ENCODE measurements around the gene PCDH9. TPM values are rescaled to one million over a fixed set of nuclear protein-coding genes. Genes with fewer than 3 reads are reported as not detected.

The PCDH9 gene
- total and polyA plus RNA-seq, 7 experiments from 2014 or later = 0.08 to 1.3 (median 0.21) TPM

DNA sequence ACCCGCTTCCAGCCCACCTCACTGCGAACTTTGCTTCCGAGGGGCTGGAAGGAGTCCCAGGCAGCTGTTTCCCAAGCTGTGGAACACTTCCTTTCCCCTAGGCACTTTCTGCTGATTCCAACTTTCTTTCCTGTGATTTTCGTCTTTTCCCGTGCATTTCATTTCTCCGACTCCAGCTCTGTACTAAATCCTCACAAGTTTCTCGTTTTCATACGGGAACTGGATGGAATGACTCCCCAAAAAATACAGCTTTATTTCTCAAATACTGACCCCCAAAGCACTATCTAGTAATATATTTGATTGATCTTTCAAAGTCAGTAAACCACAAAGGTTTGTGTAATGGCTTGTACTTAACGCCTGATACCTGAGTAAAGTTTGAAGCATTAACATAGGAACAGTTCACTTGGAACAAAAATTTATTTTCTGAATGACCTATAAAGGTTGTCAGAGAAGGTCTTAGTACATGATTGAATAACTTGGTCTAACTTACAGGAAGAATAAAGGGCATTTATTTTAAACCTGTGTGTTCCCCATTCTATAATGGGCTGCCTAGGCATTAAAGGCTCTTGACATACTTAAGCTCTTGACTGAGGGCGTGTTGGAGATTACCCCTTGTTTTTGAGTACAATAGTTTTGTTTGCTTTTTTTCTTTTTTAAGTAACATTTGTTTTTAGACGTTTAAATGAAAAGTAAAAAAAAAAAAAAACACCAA lies 1.3 kb upstream of the PCDH9 start:
- H3K4me3 Mint-ChIP-seq = no peak overlapping the region
- ATAC-seq (no peak), DNase-seq (peak in 2 of 9 donors; percentile 2 to 10)
- H3K27ac ChIP-seq (ENCODE audit: low read depth, low read length) = no peak overlapping the region
- no peaks in the 10 kb centered on the region for H3K9me3 ChIP-seq (ENCODE audit: control insufficient read depth in 2 of 3, low read length in 3 of 3)
- peaks cover 5 to 20% (median 12%) of the 10 kb centered on the region in 7 donors for H3K4me1 Mint-ChIP-seq
- no peaks in the 10 kb centered on the region for H3K27me3 ChIP-seq (ENCODE audit: control insufficient read depth in 2 of 2, insufficient read depth in 2 of 2, low read length in 2 of 2)
- peaks cover 0 to 18% of the 10 kb centered on the region in 2 donors for H3K4me1 ChIP-seq (ENCODE audit: control insufficient read depth in 2 of 2, insufficient read depth in 2 of 2, low read length in 2 of 2)
- intact Hi-C loops (cut with micrococcal nuclease) = no loop called here
- H3K27me3 Mint-ChIP-seq = peaks cover 13 to 25% (median 16%) of the 10 kb centered on the region in 5 donors
- CTCF ChIA-PET = interaction anchor here (0.5 kb wide), 1 partner anchor 9 kb away, joined by 3 read pairs; no protein-coding TSS in a partner anchor
- no peaks in the 10 kb centered on the region for H3K36me3 Mint-ChIP-seq
- peak overlapping the region in 5 of 9 donors; percentile 0 to 76 (median 58) for H3K27ac Mint-ChIP-seq
- H3K9me3 Mint-ChIP-seq = no peaks in the 10 kb centered on the region
- peak overlapping the region; percentile 50 for H3K4me3 ChIP-seq (ENCODE audit: low read length)
- POLR2A ChIA-PET = no interaction called here
- no peaks in the 10 kb centered on the region for H3K36me3 ChIP-seq (ENCODE audit: control insufficient read depth in 2 of 3, insufficient read depth in 3 of 3, low read length in 3 of 3)

DNA sequence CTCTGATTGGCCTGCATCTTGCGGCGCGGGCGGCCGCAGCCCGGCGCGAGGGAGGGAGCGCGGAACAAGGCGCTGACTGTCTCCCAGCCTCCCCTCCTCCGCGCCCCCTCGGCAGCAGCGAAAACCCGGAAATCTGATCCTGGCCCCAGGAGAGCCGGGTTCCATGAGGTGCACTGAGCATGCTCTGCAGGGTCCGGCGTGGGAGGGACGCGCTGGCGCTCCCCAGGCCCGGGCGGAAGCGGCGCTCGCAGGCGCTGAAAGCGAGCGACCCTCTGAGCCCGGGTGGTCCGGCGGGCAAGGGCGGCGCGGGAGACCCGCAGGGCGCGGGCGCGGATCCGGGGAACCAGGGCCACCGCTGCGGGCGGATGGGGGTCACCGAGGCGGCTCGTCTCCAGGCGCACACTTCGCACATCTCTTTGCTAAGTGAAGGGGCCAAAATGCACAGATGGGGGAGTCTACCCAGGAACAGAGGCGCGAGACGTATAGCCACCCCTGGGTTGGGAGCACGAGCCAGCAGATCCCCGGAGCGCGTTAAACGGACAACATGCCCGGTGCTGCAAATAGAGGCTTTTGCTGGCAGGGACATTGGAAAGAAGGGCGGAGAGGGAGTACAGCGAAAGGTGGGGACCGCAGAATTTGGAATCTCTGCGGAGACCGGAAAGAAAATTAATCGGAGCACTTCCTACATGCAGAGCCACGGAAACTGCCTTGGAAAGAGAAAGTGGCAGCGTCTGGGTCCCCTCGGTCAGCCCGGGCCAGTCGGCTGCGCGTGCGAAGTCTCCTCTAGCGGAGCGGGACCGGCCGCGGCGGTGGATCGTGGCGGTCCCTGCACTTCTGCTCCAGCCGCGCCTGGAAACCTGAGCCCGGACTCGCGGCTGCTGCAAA lies 510 bp upstream of the PCDH9 start:
- Histone ChIP-seq H3K4me3 (ENCODE audit: low read length) (peak overlapping the region; percentile 50), H3K27ac (ENCODE audit: low read depth, low read length) (peak overlapping the region; percentile 22), H3K27me3 (ENCODE audit: control insufficient read depth in 2 of 2, insufficient read depth in 2 of 2, low read length in 2 of 2) (no peaks in the 10 kb centered on the region), H3K9me3 (ENCODE audit: control insufficient read depth in 2 of 3, low read length in 3 of 3) (no peaks in the 10 kb centered on the region), H3K36me3 (ENCODE audit: control insufficient read depth in 2 of 3, insufficient read depth in 3 of 3, low read length in 3 of 3) (no peaks in the 10 kb centered on the region), H3K4me1 (ENCODE audit: control insufficient read depth in 2 of 2, insufficient read depth in 2 of 2, low read length in 2 of 2) (peaks cover 0 to 18% of the 10 kb centered on the region in 2 donors)
- Mint-ChIP-seq H3K27ac (peak overlapping the region in 6 of 9 donors; percentile 19 to 94 (median 69)), H3K4me3 (no peak overlapping the region), H3K27me3 (peaks cover 13 to 27% (median 19%) of the 10 kb centered on the region in 5 donors), H3K9me3 (no peaks in the 10 kb centered on the region), H3K36me3 (no peaks in the 10 kb centered on the region), H3K4me1 (peaks cover 5 to 20% (median 12%) of the 10 kb centered on the region in 7 donors)
- CTCF ChIA-PET = no interaction called here
- intact Hi-C loops (cut with micrococcal nuclease) = no loop called here
- peak; percentile 16 to 92 (median 85) for DNase-seq
- ATAC-seq = peak; percentile 97
- POLR2A ChIA-PET = no interaction called here

DNA sequence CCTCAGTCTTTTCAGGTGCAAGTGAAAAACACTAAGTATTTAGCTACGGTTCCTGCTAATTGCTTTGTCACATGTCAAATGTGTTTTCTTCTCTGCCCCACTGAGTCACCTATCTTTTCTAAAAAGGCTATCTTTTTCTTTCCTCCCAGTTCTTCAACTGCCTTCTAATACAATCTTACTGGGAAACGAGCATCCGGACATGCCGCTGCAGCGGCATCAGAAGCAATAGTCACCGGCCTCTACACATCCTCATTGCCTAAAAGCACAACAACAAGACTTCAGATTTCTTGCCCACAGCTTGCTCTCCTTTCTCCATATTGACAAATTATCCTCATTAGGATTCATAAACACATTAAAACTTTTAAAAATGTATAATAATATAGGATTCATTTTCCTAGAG lies 1.2 kb downstream of the PCDH9 start:
- ChIA-PET CTCF (interaction anchor here (1.0 kb wide), 1 partner anchor 10 kb away, joined by 4 read pairs; no protein-coding TSS in a partner anchor), POLR2A (no interaction called here)
- Mint-ChIP-seq H3K9me3 (no peaks in the 10 kb centered on the region), H3K36me3 (no peaks in the 10 kb centered on the region), H3K27me3 (peaks cover 13 to 34% (median 22%) of the 10 kb centered on the region in 5 donors), H3K27ac (no peak overlapping the region), H3K4me1 (peaks cover 9 to 25% (median 14%) of the 10 kb centered on the region in 7 donors), H3K4me3 (no peak overlapping the region)
- peak in 1 of 9 donors; percentile 9 for DNase-seq
- H3K9me3 ChIP-seq (ENCODE audit: control insufficient read depth in 2 of 3, low read length in 3 of 3) = no peaks in the 10 kb centered on the region
- no peak overlapping the region for H3K27ac ChIP-seq (ENCODE audit: low read depth, low read length)
- no peak for ATAC-seq
- no peaks in the 10 kb centered on the region for H3K27me3 ChIP-seq (ENCODE audit: control insufficient read depth in 2 of 2, insufficient read depth in 2 of 2, low read length in 2 of 2)
- intact Hi-C loops (cut with micrococcal nuclease) = no loop called here
- H3K4me1 ChIP-seq (ENCODE audit: control insufficient read depth in 2 of 2, insufficient read depth in 2 of 2, low read length in 2 of 2) = peaks cover 0 to 18% of the 10 kb centered on the region in 2 donors
- H3K36me3 ChIP-seq (ENCODE audit: control insufficient read depth in 2 of 3, insufficient read depth in 3 of 3, low read length in 3 of 3) = no peaks in the 10 kb centered on the region
- no peak overlapping the region for H3K4me3 ChIP-seq (ENCODE audit: low read length)

DNA sequence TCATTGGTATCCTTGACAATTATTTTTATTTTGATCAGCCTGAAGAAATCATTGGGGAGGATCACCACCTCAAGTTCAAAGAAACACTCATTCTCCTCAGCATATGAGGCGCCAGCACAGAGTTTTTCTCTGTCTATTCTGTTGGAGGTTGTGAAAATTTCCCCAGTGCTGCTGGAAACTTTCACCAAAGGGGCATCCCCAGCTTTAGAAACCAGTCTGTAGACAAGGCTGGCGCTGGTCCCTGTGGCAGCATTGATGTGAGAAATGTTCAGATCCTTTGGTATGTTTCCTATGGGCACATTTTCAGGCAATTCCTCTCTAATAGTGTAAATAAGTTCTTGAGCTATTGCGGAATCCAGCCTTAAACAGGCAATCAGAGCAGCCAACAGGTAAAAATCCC lies 2.1 kb downstream of the PCDH9 start:
- Mint-ChIP-seq H3K4me3 (peak overlapping the region in 1 of 10 donors; percentile 4), H3K27ac (no peak overlapping the region), H3K4me1 (peaks cover 9 to 29% (median 14%) of the 10 kb centered on the region in 7 donors), H3K27me3 (peaks cover 13 to 34% (median 22%) of the 10 kb centered on the region in 5 donors), H3K9me3 (no peaks in the 10 kb centered on the region), H3K36me3 (no peaks in the 10 kb centered on the region)
- intact Hi-C loops (cut with micrococcal nuclease) = no loop called here
- ChIA-PET CTCF (no interaction called here), POLR2A (no interaction called here)
- Histone ChIP-seq H3K9me3 (ENCODE audit: control insufficient read depth in 2 of 3, low read length in 3 of 3) (no peaks in the 10 kb centered on the region), H3K4me1 (ENCODE audit: control insufficient read depth in 2 of 2, insufficient read depth in 2 of 2, low read length in 2 of 2) (peaks cover 0 to 18% of the 10 kb centered on the region in 2 donors), H3K4me3 (ENCODE audit: low read length) (no peak overlapping the region), H3K27ac (ENCODE audit: low read depth, low read length) (no peak overlapping the region), H3K36me3 (ENCODE audit: control insufficient read depth in 2 of 3, insufficient read depth in 3 of 3, low read length in 3 of 3) (no peaks in the 10 kb centered on the region), H3K27me3 (ENCODE audit: control insufficient read depth in 2 of 2, insufficient read depth in 2 of 2, low read length in 2 of 2) (no peaks in the 10 kb centered on the region)
- DNase-seq = no peak
- no peak for ATAC-seq

DNA sequence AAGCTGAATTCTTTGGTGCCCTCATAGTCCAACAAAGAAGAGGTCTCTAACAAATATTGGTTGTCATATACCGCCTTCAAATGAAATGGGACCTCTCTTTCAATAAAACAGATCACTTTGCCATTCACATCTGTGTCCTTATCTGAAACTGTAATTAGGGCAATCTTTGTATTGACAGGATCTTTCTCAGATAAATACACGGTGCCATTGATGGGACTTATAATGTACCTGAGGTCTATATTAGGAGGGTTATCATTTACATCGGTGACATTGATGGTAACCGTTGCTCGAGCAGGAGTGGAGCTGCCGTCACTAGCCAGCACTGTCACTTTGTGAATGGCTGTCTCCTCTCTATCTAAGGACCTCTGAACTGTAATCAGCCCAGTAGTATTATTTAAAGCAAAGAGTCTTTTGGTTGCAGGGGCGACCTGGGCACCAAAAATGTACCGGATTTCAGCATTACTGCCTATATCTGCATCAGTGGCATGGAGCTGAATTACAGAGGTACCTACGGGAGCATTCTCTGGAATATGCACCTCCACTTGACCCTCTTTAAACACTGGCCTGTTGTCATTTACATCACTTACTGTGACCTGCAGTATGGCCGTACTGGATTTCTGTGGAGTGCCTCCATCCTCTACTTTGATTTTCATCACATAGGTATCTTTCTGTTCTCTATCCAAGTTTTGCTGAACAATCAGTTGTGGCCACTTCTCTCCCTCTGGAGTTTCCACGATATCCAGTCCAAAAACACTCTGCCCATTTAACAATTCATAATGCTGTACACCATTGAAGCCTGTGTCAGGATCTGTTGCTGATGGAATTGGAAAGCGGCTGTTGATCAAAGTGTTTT lies 2.8 kb downstream of the PCDH9 start:
- peaks cover 9 to 27% (median 13%) of the 10 kb centered on the region in 7 donors for H3K4me1 Mint-ChIP-seq
- DNase-seq = no peak
- peaks cover 13 to 34% (median 18%) of the 10 kb centered on the region in 5 donors for H3K27me3 Mint-ChIP-seq
- no peaks in the 10 kb centered on the region for H3K9me3 Mint-ChIP-seq
- Histone ChIP-seq H3K9me3 (ENCODE audit: control insufficient read depth in 2 of 3, low read length in 3 of 3) (no peaks in the 10 kb centered on the region), H3K36me3 (ENCODE audit: control insufficient read depth in 2 of 3, insufficient read depth in 3 of 3, low read length in 3 of 3) (no peaks in the 10 kb centered on the region), H3K4me1 (ENCODE audit: control insufficient read depth in 2 of 2, insufficient read depth in 2 of 2, low read length in 2 of 2) (peaks cover 0 to 18% of the 10 kb centered on the region in 2 donors), H3K27ac (ENCODE audit: low read depth, low read length) (no peak overlapping the region), H3K27me3 (ENCODE audit: control insufficient read depth in 2 of 2, insufficient read depth in 2 of 2, low read length in 2 of 2) (no peaks in the 10 kb centered on the region), H3K4me3 (ENCODE audit: low read length) (no peak overlapping the region)
- ATAC-seq = no peak
- ChIA-PET POLR2A (no interaction called here), CTCF (no interaction called here)
- no peaks in the 10 kb centered on the region for H3K36me3 Mint-ChIP-seq
- intact Hi-C loops (cut with micrococcal nuclease) = no loop called here
- no peak overlapping the region for H3K4me3 Mint-ChIP-seq
- H3K27ac Mint-ChIP-seq = no peak overlapping the region

DNA sequence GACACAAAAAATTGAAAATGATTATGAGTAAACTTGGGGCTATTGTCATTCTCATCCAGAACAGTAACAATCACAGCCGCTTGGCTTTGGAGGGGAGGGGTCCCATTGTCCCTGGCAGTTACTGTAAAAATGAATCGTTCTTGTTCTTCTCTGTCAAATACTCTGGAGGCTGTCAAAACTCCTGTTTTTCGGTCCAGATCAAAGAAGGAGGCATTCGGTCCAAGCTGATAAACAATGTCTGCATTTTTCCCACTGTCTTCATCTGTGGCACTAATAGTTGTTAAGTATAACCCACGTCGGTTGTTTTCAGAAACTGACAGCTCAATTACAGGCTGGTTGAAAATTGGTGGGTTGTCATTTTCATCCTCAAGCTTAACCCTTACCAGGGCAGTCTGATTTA lies 3.4 kb downstream of the PCDH9 start:
- CTCF ChIA-PET = no interaction called here
- POLR2A ChIA-PET = no interaction called here
- peaks cover 13 to 34% (median 15%) of the 10 kb centered on the region in 5 donors for H3K27me3 Mint-ChIP-seq
- H3K36me3 Mint-ChIP-seq = no peaks in the 10 kb centered on the region
- Histone ChIP-seq H3K27me3 (ENCODE audit: control insufficient read depth in 2 of 2, insufficient read depth in 2 of 2, low read length in 2 of 2) (no peaks in the 10 kb centered on the region), H3K27ac (ENCODE audit: low read depth, low read length) (no peak overlapping the region), H3K4me1 (ENCODE audit: control insufficient read depth in 2 of 2, insufficient read depth in 2 of 2, low read length in 2 of 2) (peaks cover 0 to 18% of the 10 kb centered on the region in 2 donors), H3K9me3 (ENCODE audit: control insufficient read depth in 2 of 3, low read length in 3 of 3) (no peaks in the 10 kb centered on the region), H3K36me3 (ENCODE audit: control insufficient read depth in 2 of 3, insufficient read depth in 3 of 3, low read length in 3 of 3) (no peaks in the 10 kb centered on the region), H3K4me3 (ENCODE audit: low read length) (no peak overlapping the region)
- no peaks in the 10 kb centered on the region for H3K9me3 Mint-ChIP-seq
- intact Hi-C loops (cut with micrococcal nuclease) = no loop called here
- DNase-seq (no peak), ATAC-seq (no peak)
- H3K4me3 Mint-ChIP-seq = no peak overlapping the region
- H3K4me1 Mint-ChIP-seq = peaks cover 9 to 23% (median 15%) of the 10 kb centered on the region in 7 donors
- H3K27ac Mint-ChIP-seq = no peak overlapping the region
